HG03039 (cell line): ENCODE data around the gene ITPRID1.
A peak's percentile ranks its signal among the peaks of the same experiment; 100 is the strongest.

Experiments used
- ATAC-seq: cut with Tn5 transposase; IDR thresholded peaks from one replicate; pipeline ENCODE4 v1.9.1; 2021; ENCODE audit warnings: mild to moderate bottlenecking, moderate library complexity; ENCODE audit not compliant: unreplicated experiment

The ITPRID1 gene

DNA sequence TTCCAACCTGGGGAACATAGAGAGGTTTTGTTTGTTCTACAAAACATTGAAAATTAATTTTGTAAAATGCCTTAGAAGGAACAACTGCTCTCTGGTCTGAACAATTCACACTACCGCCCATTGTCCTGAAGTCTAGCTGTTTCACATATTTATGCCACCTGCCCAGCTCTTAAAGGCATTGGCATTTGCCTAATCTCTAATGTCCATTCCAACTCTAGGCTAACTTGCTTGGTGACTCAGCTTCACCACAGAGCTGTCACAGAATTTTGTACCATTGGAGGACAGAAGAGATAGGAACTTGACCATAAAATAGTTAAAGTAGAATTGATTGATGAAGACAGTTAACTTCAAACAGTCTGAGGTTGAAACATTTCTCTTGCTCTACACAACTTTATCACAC, 119.6 kb downstream of the ITPRID1 start:
- no peak for ATAC-seq

DNA sequence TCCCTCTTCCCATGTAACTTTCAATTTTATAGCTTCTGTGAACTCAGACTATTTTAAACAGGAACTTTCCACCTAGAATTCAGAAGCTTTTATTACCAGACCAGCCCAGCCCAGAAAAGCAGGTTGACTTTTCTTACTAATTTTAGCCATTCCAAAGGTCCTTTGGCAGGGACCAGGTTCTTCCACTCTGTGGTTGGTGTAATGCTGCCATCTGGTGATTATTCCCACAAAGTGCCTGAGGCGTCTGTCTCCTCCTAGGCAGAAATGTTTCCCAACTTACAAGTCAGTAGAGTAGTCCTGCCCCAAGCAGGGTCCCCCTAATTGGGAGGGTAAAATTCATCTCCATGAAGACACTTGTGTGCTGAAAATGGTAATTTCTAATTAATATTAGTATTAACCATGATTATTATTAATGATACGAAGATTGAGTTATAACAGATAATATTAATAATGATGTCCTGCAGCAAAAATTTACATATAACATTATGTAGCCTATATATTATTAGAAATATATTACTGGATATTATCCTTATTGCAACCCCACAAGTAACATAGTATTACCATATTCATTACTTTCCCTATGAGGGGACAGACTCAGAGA, 120.1 kb downstream of the ITPRID1 start:
- no peak for ATAC-seq

DNA sequence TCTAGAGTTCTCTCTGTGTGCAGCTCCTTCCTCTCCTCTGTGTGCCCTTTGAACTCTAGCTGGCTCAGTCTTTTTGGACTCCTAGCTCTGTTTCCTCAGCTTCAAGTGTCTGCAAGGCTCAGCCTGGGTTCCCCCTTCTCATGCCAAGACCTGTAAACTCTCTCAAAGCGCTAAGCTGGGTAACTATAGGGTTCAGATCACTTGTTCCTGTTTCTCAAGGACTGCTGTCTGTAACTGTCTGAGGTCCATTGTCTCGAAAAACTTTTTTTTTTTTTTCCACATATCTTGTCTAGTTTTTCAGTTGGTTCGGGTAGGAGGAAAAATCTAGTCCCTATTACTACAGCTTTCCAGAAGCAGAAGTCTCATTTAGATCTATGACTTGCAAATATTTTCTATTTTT, 126.5 kb downstream of the ITPRID1 start:
- no peak for ATAC-seq

DNA sequence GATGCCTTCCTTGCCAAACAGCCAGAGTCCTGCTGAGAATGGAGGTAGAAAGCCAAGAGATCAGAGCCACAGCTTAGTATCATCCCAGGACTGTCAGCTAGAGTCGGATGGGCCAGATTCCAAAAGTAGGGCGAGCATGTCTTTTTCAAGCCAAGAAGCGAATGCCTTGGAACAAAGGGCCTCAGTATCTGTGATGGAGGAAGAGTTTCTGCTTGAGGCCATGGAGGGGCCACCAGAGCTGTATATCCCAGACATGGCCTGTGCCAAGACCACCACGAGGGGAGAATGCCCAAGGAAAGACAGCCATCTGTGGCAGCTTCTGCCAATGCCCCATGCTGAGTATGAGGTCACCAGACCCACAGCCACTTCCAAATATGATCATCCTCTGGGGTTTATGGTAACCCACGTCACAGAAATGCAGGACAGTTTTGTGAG, 128.8 kb downstream of the ITPRID1 start:
- ATAC-seq: no peak

DNA sequence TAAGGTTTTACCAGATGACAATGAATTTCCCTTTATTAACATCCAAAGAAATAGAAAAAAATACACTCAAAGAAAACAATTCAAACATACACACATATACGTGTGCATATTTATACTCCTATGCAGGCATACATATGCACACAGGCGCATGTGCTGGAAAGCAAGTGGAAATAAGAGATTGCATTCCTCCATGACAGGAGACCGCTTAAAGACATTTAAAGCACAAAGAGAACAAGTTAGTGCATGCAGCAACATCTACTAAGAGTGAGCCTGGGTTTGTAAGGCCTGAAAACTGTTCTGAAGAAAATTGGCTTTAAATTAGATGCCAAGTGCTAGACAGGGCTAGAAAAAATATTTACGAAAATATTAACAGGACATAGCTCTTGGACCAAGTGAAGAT, 133.1 kb downstream of the ITPRID1 start:
- ATAC-seq: no peak

DNA sequence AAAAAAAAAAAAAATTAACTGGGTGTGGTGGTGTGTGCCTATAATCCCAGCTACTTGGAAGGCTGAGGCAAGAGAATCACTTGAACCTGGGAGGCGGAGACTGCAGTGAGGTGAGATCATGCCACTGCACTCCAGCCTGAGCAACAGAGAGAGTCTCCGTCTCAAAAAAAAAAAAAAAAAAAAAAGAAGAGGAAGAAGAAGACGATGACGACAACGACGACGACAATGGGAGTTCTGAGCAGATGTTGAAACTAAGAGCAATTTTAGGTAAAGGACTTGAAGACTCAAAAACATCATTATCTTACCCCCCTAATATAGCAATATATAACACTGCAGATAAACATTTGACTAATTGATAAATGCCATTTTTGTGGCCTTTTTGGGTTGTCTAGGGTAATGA, 133.6 kb downstream of the ITPRID1 start:
- ATAC-seq: no peak

DNA sequence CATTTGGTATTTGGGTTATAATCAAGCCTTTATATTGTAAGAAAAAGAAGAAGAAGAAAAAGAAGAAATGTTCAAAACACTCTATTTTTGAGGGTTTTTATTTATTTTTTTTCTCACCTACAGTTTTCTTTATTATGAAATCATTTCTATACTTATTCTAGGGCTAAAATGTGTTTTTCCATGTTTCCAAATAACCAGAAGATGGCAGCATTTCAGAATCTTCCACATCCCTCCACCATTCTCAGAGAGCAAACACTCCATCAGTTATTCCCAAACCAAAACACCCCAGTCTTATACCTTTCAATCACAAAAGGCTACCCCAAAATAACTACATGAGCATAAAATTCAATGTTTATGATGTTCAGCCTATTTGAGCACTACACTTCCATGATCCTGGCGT, 134.4 kb downstream of the ITPRID1 start:
- no peak for ATAC-seq

DNA sequence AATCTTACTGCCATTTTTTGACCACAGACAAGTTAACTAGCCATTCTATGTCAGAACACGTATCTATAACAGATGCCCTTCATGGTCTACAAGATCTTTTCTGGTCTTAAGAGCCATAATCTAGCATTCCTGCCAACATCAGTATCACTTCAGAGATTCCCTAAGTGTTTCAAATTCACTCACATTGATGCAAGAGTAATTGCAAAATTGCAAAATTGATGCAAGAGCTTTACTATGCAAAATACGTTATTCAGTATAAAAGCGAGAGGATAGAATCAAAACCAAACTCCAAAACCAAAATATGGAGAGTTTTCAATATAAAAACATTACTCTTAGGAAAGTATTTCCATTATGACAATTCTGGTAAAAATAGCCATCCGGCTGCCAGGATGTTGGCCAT, 135.0 kb downstream of the ITPRID1 start:
- ATAC-seq: no peak

DNA sequence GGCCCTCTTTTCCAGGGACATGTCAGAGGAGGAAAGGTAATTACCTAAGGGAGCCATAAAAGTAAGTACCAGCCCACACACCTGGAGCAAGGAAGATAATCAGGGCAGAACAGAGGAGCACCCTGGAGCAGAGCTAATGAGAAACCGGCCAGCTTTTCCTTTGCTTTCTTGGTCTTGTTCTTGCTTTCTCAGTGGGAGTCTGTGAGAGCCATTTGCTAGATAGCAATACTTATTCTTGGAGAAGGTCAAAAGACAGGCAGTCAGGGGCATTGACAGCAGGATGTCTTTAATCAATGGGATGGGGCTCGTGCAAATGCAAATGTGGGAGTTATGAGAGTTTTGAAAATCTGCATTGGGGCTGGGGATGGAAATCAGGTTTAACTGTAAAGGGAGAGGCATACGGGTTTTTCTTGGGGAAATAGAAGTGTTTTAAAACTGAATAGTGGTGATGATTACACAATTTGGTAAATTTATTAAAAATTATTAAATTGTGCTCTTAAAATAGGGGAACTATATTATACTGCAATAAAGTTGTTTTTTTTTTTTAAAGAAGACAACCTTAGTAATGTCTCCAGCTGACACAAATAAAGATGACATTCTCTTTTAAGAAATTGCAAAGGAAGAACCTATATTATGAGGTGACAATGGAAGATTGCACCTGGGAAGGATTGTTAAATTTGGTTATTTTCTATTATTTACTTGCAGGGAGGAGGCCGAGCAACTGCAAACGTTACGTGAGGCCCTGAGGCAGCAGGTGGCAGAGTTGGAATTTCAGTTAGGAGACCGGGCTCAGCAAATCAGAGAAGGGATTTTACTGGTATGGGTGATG, 137.6 kb downstream of the ITPRID1 start:
- no peak for ATAC-seq

DNA sequence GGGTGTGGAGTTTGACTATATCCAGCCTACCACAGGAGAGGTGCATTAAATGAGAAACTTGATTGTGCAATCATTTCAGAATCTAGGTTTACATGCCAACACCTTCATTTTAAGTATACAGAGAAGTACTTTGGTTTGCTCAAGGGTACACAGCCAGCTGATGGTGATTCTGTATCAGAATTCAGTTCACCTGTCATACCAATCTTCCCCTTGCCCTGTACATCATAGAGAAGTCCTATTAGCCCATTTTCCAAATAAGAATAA, 138.1 kb downstream of the ITPRID1 start:
- no peak for ATAC-seq

DNA sequence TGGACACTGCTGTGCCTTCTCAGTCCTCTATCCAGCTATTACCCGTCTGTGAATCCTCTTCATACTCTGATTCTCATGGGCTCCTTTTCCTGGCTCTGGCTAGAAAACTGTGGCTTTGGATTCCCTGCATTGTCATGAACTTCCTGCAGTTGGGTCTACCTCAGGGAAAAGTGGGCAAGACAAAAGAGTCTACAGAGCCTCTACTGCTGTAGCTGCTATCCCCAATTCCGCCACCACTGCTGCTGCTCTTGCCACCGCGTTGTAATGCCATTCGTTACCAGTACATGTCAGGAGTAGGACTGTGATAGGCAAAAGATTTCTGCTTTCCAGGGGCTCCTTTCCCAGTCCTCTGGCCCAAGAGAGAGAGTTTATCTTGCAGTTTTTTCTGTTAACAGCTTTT, 149.2 kb downstream of the ITPRID1 start:
- no peak for ATAC-seq

DNA sequence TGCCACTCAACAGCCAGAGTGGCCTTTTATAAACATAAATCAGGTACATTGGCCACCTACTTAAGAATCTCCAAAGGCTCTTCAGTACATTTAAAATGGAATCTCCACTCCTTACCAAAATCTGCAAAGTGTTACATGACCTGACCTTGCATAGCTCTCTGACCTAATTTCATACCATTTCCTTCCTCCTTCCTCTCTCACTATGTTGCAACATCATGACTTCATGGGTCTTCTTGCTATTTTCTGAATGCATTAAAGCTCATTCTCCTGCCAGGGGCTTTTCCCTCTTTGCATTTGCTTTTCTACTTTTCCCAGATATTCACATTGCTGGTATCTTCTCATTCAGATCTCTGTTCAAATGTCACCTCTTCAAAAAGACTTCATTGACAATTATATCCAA, 151.0 kb downstream of the ITPRID1 start:
- ATAC-seq: no peak

DNA sequence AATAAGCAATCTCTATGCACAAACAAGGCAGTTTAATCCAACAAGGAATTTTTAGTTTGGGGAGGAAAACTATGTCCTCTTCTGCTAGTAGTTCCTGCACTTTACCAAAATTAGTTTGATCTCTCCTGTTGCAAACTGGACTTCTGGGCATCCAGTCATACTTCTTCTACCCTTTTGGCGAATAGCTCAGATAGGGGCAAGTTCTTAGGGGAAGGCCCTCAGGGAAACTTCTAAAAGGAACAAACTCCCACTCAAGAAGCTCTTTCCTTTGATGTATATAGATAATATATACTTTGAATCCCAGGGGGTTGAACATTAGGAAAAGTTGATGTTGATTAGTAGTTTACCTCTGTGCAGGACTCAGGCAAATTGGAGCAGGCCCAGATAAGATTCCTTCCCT, 151.7 kb downstream of the ITPRID1 start:
- no peak for ATAC-seq

DNA sequence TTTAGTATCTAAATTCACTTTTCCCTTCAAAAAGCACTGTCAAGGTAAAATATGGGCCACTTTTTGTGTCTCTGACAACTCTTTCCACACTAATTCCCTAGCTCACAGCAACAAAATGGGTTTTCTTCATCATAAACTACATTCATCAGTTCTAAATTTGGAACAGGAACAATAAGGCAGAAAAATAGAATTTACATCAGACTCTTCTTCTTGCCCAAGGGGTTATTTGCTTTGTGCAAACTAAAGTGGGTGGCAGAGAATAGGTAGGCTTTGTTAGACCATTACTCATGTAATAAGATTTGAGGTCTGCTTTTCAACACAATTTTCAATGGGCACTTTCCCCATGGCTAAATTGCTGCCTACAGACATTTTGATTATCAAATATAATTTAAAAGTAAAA, 155.6 kb downstream of the ITPRID1 start:
- no peak for ATAC-seq

DNA sequence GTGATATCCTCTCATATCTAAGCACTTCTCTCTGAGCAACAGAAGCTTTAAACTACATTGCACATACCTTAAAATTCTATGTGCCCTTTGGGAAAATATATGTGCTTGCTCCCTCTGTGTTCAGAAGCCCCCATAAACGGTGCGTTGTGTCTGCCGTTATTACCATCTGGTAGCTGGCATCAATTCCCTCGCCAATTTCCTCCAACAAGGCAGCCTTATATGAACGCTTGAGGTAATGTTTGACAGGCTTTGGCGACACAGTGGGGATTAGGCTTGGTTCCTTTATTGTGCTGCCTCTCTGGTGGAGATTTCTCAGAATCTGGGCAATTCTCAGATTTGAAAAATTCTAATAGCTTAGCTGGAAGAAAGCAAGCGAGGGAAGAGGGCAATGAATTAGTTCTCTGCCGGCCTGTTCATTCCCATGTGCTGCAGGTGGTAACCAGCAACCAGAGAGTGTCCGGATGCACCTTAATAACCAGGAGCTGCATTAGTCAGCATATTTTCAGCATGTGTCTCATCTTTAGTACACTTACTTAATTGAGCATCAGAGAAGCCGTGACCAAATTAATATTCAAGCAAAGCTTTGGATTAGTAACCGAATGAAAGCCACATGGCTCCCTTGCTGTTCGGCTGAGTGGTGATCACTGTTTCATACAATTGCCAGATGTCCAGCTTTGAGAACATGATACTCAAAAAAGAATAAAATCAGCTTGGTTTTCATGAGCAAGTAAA, 165.8 kb downstream of the ITPRID1 start:
- ATAC-seq: no peak

DNA sequence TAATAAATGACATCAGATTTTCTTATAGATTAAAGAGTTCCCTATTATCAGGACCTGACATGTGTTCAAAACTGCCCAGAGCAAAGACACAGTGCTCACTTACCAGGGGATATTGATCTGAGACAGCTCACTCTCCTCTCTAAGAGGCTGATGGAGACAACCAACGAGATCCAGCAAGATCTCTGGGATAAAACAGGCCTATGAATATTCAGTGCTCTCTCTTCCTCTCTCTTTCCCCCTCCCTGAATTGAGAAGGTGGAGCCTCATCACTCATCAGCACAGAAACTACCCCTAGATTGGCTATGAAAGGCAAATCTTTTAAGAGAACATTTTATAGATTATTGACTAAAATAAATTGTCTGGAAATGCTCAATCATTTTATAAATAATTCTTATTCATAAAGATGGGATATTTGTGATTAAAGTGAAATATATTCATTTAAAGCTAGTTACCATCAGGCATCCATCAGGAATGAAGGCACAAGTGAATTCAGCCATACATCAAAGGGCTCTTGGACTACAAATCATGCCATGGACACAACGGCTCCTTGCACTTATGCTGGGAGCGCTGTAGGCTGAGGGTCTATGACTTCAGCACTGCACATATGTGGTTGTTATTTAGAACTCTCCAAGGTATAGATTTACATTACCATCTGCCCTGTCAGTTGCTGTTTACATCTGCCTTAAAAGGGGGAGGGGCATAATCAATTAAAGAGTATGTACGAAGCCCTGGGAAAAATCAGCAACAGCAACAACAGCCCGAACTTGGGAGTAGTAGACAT, 169.7 kb downstream of the ITPRID1 start:
- ATAC-seq: no peak

DNA sequence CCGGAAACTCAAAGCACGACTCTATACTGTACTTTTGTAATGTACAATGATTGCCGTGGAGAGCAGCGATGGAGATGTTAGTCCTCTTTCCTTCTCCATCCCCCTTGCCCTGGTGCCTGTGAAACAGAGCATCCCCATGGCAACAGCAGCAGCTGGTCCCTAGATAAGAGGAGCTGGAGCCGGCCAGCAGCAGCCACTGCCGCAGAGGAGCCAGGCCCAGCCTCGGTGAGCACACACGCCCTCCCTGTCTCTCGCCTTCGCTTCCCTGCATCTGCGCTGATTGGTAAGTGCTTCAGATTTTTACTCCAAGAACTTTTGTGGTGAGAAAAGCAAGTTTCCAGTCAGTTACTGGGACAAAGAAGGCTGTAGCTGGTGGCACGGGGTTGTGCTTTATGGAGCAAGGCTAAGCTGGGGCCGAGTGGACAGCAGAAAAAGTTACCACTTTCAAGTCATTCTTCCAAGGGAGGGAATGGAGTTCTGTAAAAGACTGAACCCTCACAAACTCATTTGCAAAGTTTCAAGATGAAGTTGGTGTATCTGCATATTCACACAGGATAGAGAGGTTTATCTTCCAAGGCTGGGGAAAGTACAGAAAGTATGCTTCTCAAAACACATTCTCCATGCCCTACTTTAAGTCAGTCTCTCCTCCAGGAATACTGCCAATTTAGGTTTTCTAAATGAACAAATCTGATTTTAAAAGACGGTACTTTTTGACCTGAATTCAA, 173.3 kb downstream of the ITPRID1 start, which contains the start of gene PPP1R17:
PPP1R17 (plus strand) TSS at position 192 of the 725 bp plus-strand sequence. CDS start 5,227 bp downstream, outside the sequence.
- ATAC-seq: no peak

DNA sequence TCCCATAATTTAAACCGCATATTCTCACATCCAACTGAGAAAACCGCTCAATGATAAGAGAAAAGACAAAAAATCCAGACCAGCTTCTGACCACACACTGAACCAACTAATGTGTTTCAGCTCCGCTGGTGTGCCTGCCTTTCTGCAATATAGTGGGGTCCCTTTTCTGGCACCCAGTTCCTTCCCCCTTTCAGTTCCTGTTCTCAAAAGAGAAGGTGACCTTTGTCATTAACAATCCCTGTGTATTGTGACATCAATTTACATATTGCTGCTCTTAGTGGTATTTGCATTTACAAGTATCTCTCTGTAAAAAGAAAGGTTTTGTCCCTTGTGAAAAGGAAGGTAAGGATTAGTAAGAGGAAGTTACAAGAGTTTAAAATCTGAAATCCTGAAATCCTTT, 174.5 kb downstream of the ITPRID1 start:
- peak; percentile 93 for ATAC-seq

DNA sequence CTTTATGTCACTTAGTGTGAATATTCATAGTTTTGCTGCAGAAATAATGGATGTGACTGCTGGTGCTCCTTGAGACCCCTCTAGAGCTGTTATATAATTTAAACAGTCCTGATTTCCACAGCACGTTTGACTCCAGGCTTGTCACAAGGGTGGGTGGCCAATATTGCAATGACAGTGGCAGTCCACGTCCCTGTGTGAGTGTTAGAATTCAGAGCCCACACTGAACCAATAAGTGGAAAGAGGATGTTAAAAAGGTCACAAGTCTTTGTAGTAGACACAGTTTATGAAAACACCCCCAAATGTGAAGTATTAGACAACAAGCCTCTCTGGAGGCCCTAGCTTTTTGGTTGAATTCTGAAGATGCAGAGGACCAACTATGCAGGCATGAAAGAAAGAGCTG, 175.1 kb downstream of the ITPRID1 start:
- no peak for ATAC-seq

DNA sequence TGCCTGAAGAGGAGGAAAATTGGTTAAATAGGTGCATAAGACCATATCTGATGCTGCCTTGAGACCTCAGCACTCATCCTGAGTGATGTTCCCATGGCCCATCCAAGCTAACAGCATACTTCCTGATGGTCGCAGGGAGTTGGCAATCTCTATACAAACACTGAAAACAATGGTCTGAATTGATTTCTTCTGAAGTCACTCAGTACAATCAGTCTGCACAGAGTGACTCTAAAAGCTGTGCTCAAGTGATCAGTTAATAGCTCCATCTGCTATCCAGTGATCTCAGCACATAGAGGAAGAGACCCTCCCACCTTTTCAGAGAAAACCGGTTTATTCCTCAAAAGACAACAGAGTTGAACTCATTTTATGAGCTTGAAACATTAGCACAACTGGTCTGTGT, 177.0 kb downstream of the ITPRID1 start:
- no peak for ATAC-seq

DNA sequence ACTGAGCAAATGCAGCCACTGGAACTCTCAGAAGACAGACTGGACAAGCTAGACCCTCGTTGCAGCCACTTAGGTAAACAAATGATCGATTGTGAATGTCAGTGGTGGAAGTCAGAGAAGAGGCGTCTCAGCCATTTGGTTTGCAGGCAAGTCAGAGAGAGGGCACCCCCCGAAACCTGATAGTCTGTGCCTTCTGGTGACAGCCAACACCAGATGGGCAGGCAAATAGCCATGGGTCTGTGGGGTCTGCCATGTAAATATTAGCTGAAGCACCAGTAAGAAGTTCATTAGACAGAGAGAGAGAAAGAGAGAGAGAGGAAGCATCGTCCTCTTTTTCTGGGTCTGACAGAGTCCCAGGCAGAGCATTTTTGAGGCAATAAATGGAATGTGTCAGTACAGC, 178.6 kb downstream of the ITPRID1 start:
- no peak for ATAC-seq
